GOT3 (cell line): ENCODE results near the gene NUP214.

Experiments used
- DNase-seq: peaks from one replicate; lab custom pipeline; 2025; ENCODE audit warnings: mixed read lengths; lab: John Stamatoyannopoulos, UW

Gene NUP214

DNA sequence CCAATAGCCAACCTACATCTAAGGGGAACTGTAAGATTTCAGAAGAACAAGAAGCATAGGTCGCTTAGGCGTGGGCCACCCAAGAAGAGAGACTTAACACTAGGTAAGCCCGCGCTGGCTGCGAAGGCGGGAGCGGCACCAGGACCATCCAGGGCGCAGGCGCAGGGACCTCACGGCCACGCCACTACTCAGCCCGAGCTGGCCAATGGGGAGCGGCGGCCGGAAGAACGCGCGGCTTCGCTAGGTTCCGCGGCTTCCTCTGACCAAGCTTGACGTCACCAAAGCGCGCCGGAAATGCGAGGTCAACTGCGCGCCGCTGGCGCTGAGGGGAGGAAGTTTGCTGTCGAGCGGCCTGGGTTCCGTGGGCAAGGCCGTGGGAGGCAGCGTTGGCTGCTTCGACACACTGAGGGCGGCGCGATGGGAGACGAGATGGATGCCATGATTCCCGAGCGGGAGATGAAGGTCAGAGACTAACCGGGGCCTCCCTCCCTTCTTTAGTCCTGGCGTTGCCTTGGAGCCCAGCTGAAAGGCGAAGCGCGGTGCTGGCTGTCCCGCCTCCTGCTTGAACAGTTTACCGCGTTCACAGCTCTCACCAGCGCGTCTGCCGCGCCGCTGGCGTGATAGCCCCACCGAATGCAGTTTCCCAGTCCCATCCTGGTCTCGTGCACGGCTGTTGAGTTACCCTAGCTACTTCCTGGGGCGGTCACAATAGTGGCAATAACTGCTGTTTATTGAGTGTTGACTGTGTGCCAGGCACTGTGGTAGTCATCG is at the start of gene NUP214:
Gene NUP214, plus strand, starts transcription at position 299 of the 771 bp plus-strand sequence. Its CDS starts 119 bp downstream, at position 418.
- peak; percentile 88 for DNase-seq

GRCh38 chr9:131076347-131077195 is 48.8 kb upstream of the NUP214 start:
- DNase-seq = no peak

GRCh38 chr9:131078427-131079366 is 46.7 kb upstream of the NUP214 start:
- no peak for DNase-seq

GRCh38 chr9:131080589-131080988 is 44.8 kb upstream of the NUP214 start:
- no peak for DNase-seq

- no peak for DNase-seq
Measured at GRCh38 chr9:131081868-131082267, 43.5 kb upstream of the NUP214 start.

- no peak for DNase-seq
Measured at GRCh38 chr9:131082774-131083512, 42.4 kb upstream of the NUP214 start.

- DNase-seq = no peak
Measured at GRCh38 chr9:131084661-131085369, 40.6 kb upstream of the NUP214 start.

DNA sequence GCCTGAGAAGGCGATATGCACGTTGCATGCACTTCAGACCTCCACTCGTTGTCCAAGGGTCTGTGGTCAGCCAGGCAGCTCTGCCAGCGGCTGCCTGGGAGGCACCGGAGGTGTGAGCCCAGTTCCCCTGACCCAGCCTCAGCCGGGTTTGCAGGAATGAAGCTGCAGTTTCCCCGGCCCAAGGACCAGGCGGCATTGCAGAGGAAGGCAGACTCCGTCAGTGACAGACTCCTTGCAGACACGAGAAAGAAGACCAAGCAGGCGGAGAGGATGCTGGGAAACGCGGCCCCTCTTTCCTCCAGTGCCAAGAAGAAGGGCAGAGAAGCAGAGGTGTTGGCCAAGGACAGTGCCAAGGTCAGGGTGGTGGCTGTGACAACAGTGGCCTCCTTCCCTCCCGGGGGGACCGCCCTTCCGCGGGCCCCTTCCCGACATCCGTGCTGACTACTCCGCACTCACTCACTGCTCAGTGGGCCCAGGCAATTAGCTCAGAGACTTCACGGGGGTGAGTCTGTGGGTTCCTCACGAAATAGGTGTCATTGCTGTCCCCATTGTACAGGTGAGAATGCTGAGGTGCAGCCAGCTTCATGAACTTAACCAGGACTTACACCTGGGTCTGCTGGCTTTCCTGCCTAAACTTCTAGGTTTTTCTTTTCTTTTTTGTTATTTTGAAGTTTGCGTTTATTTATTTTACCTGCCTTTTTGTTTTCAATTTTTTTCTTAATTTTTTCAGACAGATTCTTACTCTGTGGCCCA is 39.8 kb upstream of the NUP214 start:
- no peak for DNase-seq

- DNase-seq = no peak
Measured at GRCh38 chr9:131087354-131087893, 38.0 kb upstream of the NUP214 start.

DNA sequence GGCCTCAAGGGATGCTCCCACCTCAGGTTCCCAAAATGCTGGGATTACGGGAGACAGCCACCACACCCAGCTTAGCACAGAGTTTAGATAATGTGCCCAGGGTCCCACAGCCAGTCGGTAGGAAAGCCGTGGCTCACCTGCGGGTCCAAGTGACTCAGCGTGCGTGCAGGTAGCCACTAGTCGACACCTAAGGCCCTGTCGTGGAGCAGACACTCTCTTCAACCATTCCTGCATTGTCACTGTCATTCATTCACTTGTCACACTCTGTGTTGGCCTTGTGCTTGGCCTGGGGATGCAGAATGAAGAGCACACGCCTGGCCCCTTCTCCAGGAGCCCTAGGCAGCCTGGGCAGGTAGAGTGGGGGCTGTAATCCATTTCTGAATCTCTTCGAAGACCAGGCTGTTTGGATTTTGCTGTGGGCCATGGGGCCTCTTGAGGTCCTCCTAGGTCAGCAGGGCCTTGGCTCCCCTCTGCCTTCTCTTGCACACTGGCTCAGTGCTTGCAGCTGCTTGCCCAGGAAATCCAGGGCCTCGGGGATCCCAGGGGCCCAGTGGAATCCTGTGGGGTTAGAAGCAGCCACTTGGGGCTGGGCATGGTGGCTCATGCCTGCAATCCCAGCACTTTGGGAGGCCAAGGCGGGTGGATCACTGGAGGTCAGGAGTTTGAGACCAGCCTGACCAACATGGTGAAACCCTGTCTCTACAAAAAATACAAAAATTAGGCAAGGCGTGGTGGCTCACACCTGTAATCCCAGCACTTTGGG is 35.2 kb upstream of the NUP214 start:
- no peak for DNase-seq

- no peak for DNase-seq
Measured at GRCh38 chr9:131091352-131091992, 33.9 kb upstream of the NUP214 start.

DNA sequence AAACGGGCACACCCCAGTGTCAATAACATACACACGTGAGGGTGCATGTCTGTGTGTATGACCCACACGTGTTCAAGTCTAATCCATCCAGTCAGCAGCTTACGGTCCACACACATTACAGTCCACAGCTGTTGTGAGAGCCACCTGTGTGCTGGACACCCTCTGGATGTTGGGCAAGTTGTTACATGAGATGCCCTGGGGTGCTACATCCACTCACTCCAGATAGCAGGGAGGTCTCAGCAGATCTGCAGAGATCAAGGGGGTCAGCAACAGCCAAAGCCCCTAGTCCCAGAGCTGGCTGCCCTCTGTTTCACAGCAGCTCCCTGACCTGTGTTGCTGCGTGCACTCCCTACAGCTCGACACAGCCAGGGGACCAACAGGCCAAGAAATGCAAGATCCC is 33.4 kb upstream of the NUP214 start:
- no peak for DNase-seq

DNA sequence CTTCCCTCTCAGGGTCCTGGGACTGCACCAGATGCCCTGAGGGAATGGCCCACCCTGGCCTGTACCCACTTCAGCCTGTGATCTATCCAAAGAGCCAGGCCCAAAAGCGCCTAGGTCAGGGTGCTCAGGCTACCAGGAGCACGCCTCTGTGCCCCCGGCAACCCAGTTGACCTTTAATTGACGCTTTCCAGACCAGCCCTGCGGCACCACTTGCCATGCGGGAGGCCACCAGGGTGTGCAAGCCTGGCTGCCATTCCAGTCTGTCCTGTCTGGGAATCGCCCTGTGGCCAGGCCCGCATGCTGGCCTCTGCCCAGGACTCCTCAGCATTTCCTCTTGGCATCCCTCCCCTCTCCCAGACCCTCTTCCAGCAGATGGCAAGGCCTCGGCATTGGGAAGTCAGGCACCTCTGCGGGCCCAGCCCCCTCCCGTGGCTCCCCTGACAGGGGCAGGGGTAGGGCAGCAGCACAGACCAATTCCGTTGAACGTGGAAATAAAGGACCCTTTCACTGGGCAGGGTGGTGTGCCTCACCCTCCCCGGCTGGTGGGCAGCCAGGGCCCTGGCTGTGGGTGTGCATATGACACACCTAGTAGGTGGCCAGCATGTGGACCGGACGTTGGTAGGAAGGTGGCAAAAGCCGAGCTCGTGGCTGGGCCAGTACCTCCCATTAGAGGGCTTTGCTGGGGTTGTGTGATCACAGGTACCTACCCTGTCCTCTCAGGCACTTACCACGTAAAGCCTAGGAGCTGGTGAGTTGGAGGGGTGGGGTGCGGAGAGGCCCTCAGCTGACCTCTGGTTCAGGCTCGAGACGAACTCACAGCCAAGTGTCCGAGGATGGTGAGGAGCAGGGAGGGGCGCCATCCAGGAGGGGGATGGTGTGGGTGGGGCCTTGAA is 32.6 kb upstream of the NUP214 start:
- no peak for DNase-seq

- DNase-seq = no peak
Measured at GRCh38 chr9:131094015-131094414, 31.4 kb upstream of the NUP214 start.

- DNase-seq = no peak
Measured at GRCh38 chr9:131094622-131095021, 30.8 kb upstream of the NUP214 start.

DNA sequence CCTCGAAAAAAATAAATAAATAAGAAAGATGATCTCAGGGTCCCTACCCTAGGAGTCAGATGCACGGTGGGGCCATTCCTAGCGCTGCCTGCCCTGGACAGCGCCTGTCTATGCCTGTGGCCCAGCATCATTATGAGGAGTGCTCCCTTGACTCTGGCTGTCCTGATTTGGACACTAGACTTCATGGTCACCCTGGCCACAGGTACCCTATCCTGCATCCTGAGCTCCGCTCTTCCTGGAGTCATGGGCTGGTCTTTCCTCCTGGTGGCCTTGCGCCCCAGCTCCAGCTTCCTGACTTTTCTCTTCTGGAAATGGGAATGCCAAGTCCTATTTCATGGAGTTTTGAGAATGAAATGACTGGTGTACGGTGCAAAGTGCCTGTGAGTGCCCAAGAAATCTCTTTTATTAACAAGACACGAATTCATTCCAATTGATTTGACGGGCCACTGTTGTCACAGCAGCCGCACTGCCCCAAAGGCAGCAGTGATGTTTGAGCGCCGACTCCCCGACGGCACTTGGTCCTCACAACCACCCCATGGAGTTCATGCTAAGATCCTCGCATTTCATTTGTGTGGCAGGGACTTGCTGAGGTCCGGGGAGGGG is 29.6 kb upstream of the NUP214 start:
- no peak for DNase-seq
